Measurements from ENCODE around the gene IL27RA. TPM values are rescaled to one million over a fixed set of nuclear protein-coding genes. Genes with fewer than 3 reads are reported as not detected.
A peak's percentile ranks its signal among the peaks of the same experiment; 100 is the strongest.

The IL27RA gene
- total RNA-seq, 4 donors from 2014 or later: 0.37 to 2.1 (median 1.5) TPM

- 5 to 21% methylated on average over 5 to 29 of the region's 50 CpGs for WGBS, 2 donors (ENCODE audit: low coverage in 1 of 2)
- DNase-seq: peak; percentile 96
- H3K27ac ChIP-seq: peak overlapping the region; percentile 100
- in situ Hi-C loops (cut with MboI; ENCODE audit: low pct_ligation_motif_present in 1 of 4, low pct_unique_long_range_greater_than_20kb in 1 of 4, low sequenced_read_pairs in 3 of 4) (no loop called here), intact Hi-C loops (cut with DNase I; ENCODE audit: low total_unique reads) (no loop called here)
- TF ChIP-seq EP300 (IDR thresholded peaks at IDR 0.05; ENCODE audit: low read depth): no peak
- TF ChIP-seq POLR2AphosphoS5 (IDR thresholded peaks at IDR 0.05): peak in 2 of 3 donors; percentile 54 to 65
- peak; percentile 8 for TF ChIP-seq POLR2A (IDR thresholded peaks at IDR 0.05)
- H3K27me3 ChIP-seq: no peaks in the 10 kb centered on the region
- no peaks in the 10 kb centered on the region for H3K9me3 ChIP-seq
- peaks cover 4 to 34% (median 29%) of the 10 kb centered on the region in 4 donors for H3K4me1 ChIP-seq
- no peaks in the 10 kb centered on the region for H3K36me3 ChIP-seq
- peak overlapping the region; percentile 94 to 98 (median 96) for H3K4me3 ChIP-seq
These were observed 26.0 kb upstream of the IL27RA start for GRCh38 chr19:14005349-14006084.

DNA sequence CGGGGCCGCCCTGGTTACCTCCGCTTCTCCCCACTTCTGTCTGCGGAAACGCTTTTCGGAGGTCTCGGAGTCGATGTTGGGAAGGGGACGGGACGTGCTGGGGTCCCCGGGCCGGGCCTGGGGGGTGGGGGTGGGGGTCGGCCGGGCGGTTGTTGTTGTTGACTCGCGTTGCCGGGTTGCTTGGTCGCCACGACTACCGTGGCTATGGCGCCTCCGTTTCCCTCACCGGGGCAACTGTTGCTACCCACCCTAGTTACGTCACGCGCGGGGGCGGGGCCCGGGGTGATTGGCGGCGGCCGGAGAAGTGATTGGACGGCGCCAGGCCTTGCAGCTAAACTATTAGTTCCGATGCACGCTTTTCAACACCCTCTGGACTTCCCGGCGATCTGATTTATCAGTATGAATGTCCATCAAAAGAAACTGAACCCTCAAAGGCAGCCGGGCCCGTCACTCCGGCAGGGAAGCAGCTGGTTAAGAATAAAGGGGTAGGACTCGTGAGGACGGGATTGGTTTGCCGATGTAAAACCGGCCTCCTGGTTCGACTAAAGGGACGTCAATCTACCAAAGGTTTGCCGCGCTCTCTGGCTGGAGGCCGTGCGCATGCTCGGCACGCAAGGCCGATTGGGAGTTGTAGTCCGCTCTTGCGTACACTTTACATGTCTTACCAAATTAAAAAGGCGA, 25.3 kb upstream of the IL27RA start, which contains the start of gene RFX1:
TSS of gene RFX1 (minus strand) at position 236 of the 681 bp plus-strand sequence. CDS start 12,477 bp downstream, outside the sequence.
- Histone ChIP-seq H3K27ac (peak within 1 kb of the TSS; percentile 100), H3K36me3 (no peaks in the 10 kb centered on the region), H3K27me3 (no peaks in the 10 kb centered on the region), H3K4me1 (peaks cover 4 to 34% (median 29%) of the 10 kb centered on the region in 4 donors), H3K4me3 (peak within 1 kb of the TSS; percentile 94 to 98 (median 96)), H3K9me3 (no peaks in the 10 kb centered on the region)
- intact Hi-C loops (cut with DNase I; ENCODE audit: low total_unique reads) (no loop called here), in situ Hi-C loops (cut with MboI; ENCODE audit: low pct_ligation_motif_present in 1 of 4, low pct_unique_long_range_greater_than_20kb in 1 of 4, low sequenced_read_pairs in 3 of 4) (no loop called here)
- 1% methylated on average over 48 of the region's 58 CpGs; no CpG with 5 or more reads in 1 of the 2 donors for WGBS, 2 donors (ENCODE audit: low coverage in 1 of 2)
- TF ChIP-seq POLR2A (IDR thresholded peaks at IDR 0.05) (no peak), CTCF (IDR thresholded peaks at IDR 0.05) (no peak), EP300 (IDR thresholded peaks at IDR 0.05; ENCODE audit: low read depth) (no peak), POLR2AphosphoS5 (IDR thresholded peaks at IDR 0.05) (peak in 2 of 3 donors; percentile 4 to 18)
- DNase-seq: peak; percentile 100

DNA sequence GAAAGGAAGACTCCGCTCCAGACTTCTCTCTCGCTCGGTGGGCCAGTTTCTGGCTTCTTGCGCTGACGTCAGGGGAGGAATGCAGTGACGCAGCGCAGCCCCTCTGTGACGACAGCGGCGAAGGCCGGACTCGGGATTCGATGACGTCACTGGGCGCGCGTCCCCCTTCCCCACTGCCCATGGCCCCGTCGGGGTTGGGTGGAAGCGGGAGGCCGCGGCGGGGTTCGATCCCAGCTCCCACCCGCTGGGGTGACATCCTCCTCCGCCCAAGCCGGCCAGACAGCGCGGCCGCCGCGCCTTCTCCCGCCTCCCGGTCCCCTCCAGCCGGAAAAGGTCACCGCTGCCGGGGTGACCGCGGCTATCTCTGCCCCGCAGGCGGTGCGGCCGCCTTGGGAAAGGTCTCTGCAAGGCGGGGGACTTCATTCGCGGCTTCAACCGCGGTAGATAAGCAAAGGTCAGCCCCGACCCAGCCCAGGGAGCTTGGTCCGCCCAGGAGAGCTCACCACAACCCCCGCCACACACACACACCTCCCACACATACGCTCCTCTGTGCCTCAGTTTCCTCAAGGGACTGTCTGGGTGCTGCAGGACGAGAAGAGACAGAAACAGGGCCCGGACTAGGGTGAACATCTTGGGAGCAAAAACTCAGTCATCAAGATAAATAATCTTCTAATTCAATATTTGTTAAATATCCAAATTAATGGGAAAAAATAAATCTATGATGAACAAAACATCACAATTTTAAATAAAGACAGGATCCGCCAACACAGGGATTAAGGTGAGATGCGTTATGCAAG, 24.6 kb upstream of the IL27RA start:
- no peaks in the 10 kb centered on the region for H3K27me3 ChIP-seq
- no peaks in the 10 kb centered on the region for H3K36me3 ChIP-seq
- H3K27ac ChIP-seq: peak overlapping the region; percentile 100
- in situ Hi-C loops (cut with MboI; ENCODE audit: low pct_ligation_motif_present in 1 of 4, low pct_unique_long_range_greater_than_20kb in 1 of 4, low sequenced_read_pairs in 3 of 4): no loop called here
- no peaks in the 10 kb centered on the region for H3K9me3 ChIP-seq
- 10 to 48% methylated on average over 4 to 28 of the region's 56 CpGs for WGBS, 2 donors (ENCODE audit: low coverage in 1 of 2)
- no peak for DNase-seq
- TF ChIP-seq CTCF (IDR thresholded peaks at IDR 0.05) (no peak), POLR2AphosphoS5 (IDR thresholded peaks at IDR 0.05) (peak; percentile 48 to 69 (median 67)), EP300 (IDR thresholded peaks at IDR 0.05; ENCODE audit: low read depth) (peak; percentile 60), POLR2A (IDR thresholded peaks at IDR 0.05) (peak; percentile 71)
- intact Hi-C loops (cut with DNase I; ENCODE audit: low total_unique reads): no loop called here
- H3K4me3 ChIP-seq: peak overlapping the region; percentile 51 to 98 (median 77)
- H3K4me1 ChIP-seq: peaks cover 4 to 34% (median 29%) of the 10 kb centered on the region in 4 donors

DNA sequence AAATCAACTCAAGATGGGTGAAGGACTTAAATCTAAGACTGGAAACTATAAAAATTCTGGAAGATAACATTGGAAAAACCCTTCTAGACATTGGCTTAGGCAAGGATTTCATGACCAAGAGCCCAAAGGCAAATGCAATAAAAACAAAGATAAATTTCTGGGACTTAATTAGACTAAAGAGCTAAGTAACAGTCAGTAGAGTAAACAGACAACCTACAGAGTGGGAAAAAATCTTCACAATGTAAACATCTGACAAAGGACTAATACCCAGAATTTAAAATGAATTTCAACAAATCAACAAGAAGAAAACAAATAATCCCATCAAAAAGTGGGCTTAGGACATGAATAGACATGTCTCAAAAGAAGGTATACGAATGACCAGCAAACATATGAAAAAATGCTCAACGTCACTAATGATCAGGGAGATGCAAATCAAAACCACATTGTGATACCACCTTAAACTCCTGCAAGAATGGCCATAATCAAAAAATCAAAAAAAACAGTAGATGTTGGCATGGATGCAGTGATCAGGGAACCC, 19.1 kb upstream of the IL27RA start:
- 79 to 90% methylated on average over 2 of the region's 2 CpGs for WGBS, 2 donors (ENCODE audit: low coverage in 1 of 2)
- intact Hi-C loops (cut with DNase I; ENCODE audit: low total_unique reads) (no loop called here), in situ Hi-C loops (cut with MboI; ENCODE audit: low pct_ligation_motif_present in 1 of 4, low pct_unique_long_range_greater_than_20kb in 1 of 4, low sequenced_read_pairs in 3 of 4) (no loop called here)

More for the DNA sequence above, 19.1 kb upstream of the IL27RA start:
- DNase-seq: no peak
- H3K9me3 ChIP-seq: no peaks in the 10 kb centered on the region
- no peak overlapping the region for H3K27ac ChIP-seq
- TF ChIP-seq CTCF (IDR thresholded peaks at IDR 0.05) (no peak), POLR2AphosphoS5 (IDR thresholded peaks at IDR 0.05) (no peak), EP300 (IDR thresholded peaks at IDR 0.05; ENCODE audit: low read depth) (no peak), POLR2A (IDR thresholded peaks at IDR 0.05) (no peak)
- no peak overlapping the region for H3K4me3 ChIP-seq
- H3K4me1 ChIP-seq: peaks cover 0 to 3% (median 2%) of the 10 kb centered on the region in 4 donors
- H3K36me3 ChIP-seq: no peaks in the 10 kb centered on the region
- no peaks in the 10 kb centered on the region for H3K27me3 ChIP-seq
